A673 (cell line): ENCODE data around the gene FKRP. TPM values are rescaled to one million over a fixed set of nuclear protein-coding genes. Genes with fewer than 3 reads are reported as not detected.

Experiments
- BruUV-seq: library from RNA; stranded (reverse); fragments of 400-500 nt; replicated peaks from 2 replicates; lab custom pipeline; 2021; lab: Mats Ljungman, UMichigan
- CTCF ChIA-PET: fragments of 300-600 bp; sonication (Branson Sonifier 250); formaldehyde crosslinking; loops from one replicate; lab custom pipeline; 2022; ENCODE audit warnings: antibody characterized with exemption; lab: Charles Lee
- POLR2A ChIA-PET: fragments of 300-600 bp; sonication (Branson Sonifier 250); formaldehyde crosslinking; loops from one replicate; lab custom pipeline; 2022; ENCODE audit warnings: antibody characterized with exemption; ENCODE audit not compliant: low non-redundant PET; lab: Charles Lee
- DNase-seq: peaks from one replicate; pipeline ENCODE4 v3.0.0-alpha.2; 2015; ENCODE audit warnings: low spot score
- H3K27ac ChIP-seq: fragments of 200-600 bp; sonication (generic); 2 replicates; pipeline ENCODE4 v1.5.1; 2016; ENCODE audit warnings: mixed run types, low read depth, mild to moderate bottlenecking, mixed read lengths, antibody characterized with exemption, low read length; ENCODE audit not compliant: poor library complexity, severe bottlenecking
- H3K27me3 ChIP-seq: fragments of 200-600 bp; sonication (generic); replicated peaks from 2 replicates; pipeline ENCODE4 v1.6.1; 2017; ENCODE audit warnings: mixed run types, low read depth, mild to moderate bottlenecking, mixed read lengths, antibody characterized with exemption, low read length; ENCODE audit not compliant: insufficient read depth, poor library complexity
- H3K36me3 ChIP-seq: fragments of 200-600 bp; sonication (generic); 2 replicates; pipeline ENCODE4 v1.6.1; 2016; ENCODE audit warnings: mixed run types, mild to moderate bottlenecking, mixed read lengths, antibody characterized with exemption, low read length; ENCODE audit not compliant: insufficient read depth, poor library complexity, severe bottlenecking
- H3K4me1 ChIP-seq: fragments of 200-600 bp; sonication (generic); 2 replicates; pipeline ENCODE4 v1.6.1; 2017; ENCODE audit warnings: mixed run types, mild to moderate bottlenecking, mixed read lengths, antibody characterized with exemption, low read length; ENCODE audit not compliant: insufficient read depth, poor library complexity, severe bottlenecking
- H3K4me3 ChIP-seq: fragments of 200-600 bp; sonication (generic); 2 replicates; pipeline ENCODE4 v1.5.1; 2016; ENCODE audit warnings: low read depth, mixed run types, mild to moderate bottlenecking, mixed read lengths, low read length; ENCODE audit not compliant: poor library complexity, severe bottlenecking
- H3K9me3 ChIP-seq: fragments of 200-600 bp; sonication (generic); 2 replicates; pipeline ENCODE4 v1.6.1; 2016; ENCODE audit warnings: mixed run types, low read depth, mild to moderate bottlenecking, mixed read lengths, antibody characterized with exemption, low read length; ENCODE audit not compliant: poor library complexity, severe bottlenecking
- EZH2 ChIP-seq: fragments of 200-600 bp; sonication (generic); IDR thresholded peaks from 2 replicates; pipeline ENCODE4 v1.6.1; 2017; ENCODE audit warnings: borderline replicate concordance, low read depth, mild to moderate bottlenecking, mixed read lengths, antibody characterized with exemption, low read length; ENCODE audit not compliant: poor library complexity, severe bottlenecking
- intact Hi-C: fragments of 100-400 bp; cut with micrococcal nuclease; formaldehyde crosslinking; loops from one replicate; pipeline ENCODE4 v1.10.0; 2022; ENCODE audit not compliant: unreplicated experiment
- total RNA-seq: library from RNA; stranded (reverse); gene quantifications from 2 replicates; pipeline ENCODE4 v1.2.3, GENCODE V29; 2021
- TF ChIP-seq, protein P1 (sequence below): fragments of 300-800, 200-600 bp; sonication (generic); conservative IDR thresholded peaks from 2 replicates; pipeline ENCODE4 v1.5.1; 2017; ENCODE audit warnings: low read depth, mild to moderate bottlenecking, antibody characterized with exemption, low read length, moderate library complexity, mixed read lengths

The FKRP gene
- total RNA-seq, 1 experiment from 2014 or later = 23.6 TPM

DNA sequence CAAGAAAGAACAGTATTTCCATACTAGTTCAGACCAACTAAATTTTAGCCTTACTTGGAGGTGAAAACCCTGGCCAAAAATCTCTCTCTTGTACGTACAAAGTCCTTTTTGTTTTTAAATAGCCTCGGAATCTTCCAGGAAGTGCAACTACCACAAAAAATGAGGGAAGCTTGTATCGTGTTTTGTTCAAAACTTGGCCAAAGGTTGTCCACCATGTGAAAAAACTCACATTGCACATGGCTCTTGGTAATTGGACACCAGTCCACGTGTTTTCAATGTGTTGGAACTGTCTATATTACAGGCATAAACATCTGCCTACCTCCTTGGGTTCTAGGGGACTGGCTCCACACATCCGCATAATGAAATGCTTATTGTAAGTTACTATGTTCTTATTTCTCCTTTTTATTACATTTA is 15.6 kb downstream of the FKRP start:
- POLR2A ChIA-PET = no interaction called here
- Histone ChIP-seq H3K36me3 (no peaks in the 10 kb centered on the region), H3K27ac (no peak overlapping the region), H3K27me3 (no peaks in the 10 kb centered on the region), H3K4me1 (no peaks in the 10 kb centered on the region), H3K4me3 (no peak overlapping the region), H3K9me3 (no peaks in the 10 kb centered on the region)
- no TSS peak for BruUV-seq
- TF ChIP-seq, protein P1, sequence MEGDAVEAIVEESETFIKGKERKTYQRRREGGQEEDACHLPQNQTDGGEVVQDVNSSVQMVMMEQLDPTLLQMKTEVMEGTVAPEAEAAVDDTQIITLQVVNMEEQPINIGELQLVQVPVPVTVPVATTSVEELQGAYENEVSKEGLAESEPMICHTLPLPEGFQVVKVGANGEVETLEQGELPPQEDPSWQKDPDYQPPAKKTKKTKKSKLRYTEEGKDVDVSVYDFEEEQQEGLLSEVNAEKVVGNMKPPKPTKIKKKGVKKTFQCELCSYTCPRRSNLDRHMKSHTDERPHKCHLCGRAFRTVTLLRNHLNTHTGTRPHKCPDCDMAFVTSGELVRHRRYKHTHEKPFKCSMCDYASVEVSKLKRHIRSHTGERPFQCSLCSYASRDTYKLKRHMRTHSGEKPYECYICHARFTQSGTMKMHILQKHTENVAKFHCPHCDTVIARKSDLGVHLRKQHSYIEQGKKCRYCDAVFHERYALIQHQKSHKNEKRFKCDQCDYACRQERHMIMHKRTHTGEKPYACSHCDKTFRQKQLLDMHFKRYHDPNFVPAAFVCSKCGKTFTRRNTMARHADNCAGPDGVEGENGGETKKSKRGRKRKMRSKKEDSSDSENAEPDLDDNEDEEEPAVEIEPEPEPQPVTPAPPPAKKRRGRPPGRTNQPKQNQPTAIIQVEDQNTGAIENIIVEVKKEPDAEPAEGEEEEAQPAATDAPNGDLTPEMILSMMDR = no peak
- no peak for TF ChIP-seq EZH2
- intact Hi-C loops = loop anchor here (2.0 kb wide), 1 partner anchor 73 kb away; no protein-coding TSS in a partner anchor
- CTCF ChIA-PET = no interaction called here
- DNase-seq = no peak

DNA sequence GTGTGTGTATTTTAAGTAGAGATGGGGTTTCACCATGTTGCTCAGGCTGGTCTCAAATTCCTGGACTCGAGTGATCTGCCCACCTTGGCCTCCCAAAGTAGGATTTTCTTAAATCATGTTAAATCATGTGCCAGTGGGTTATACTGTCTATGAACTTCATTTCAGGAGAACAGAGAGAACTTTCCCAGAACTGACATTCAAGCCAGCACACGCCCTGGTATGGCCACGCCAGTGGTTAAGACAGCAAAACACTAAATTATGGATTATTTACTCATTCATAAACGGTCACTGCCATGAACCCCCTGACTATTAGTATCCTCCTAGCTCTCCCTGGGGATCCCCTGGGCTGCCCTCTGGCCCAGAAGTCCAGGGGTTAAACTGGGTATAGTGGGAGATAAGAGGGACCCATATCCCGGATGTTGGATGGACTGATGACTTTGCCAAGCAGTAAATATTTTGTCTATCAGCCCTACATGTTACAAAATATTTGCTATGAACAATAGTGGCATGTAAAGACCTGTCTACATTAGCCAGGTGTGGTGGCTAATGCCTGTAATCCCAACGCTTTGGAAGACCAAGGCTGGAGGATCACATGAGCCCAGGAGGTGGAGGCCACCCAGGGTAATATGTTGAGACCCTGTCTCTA is 16.5 kb downstream of the FKRP start:
- no TSS peak for BruUV-seq

DNA sequence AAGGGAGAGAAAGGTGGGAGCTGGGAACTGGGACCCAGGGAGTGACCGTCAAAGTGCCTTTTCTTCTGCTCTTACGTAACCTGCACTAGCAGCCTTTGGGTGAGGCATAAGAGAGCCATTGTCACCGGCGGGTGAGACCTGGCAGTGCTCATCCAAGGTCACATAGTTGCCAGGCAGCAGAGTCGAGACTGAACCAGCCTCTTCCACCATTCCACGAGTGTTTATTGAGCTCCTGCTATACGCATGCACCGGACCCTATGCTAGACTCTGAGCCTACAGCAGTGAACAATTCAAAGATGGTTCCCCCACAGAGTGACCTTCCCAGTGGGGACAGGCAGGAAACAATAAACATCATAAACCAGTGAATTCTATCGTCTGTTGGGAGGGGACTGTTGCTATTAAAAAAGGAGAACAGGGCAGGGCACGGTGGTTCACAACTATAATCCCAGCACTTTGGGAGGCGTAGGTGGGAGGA is 19.0 kb downstream of the FKRP start:
- intact Hi-C loops = no loop called here
- no peak for TF ChIP-seq EZH2
- TF ChIP-seq, protein P1 = no peak
- CTCF ChIA-PET = interaction anchor here (0.7 kb wide), 2 partner anchors 11 to 55 kb away, joined by 6 to 8 read pairs; no protein-coding TSS in a partner anchor
- H3K36me3 ChIP-seq = no peaks in the 10 kb centered on the region
- POLR2A ChIA-PET = interaction anchor here (0.6 to 0.7 kb wide), 2 partner anchors 42 to 923 kb away, joined by 4 to 10 read pairs; no protein-coding TSS in a partner anchor
- DNase-seq = no peak
- no peaks in the 10 kb centered on the region for H3K4me1 ChIP-seq
- no TSS peak for BruUV-seq
- no peaks in the 10 kb centered on the region for H3K9me3 ChIP-seq
- no peak overlapping the region for H3K4me3 ChIP-seq
- no peak overlapping the region for H3K27ac ChIP-seq
- no peaks in the 10 kb centered on the region for H3K27me3 ChIP-seq

More for the DNA sequence above, 16.5 kb downstream of the FKRP start:
- TF ChIP-seq, protein P1 = no peak
- no peak for TF ChIP-seq EZH2
- DNase-seq = no peak
- Histone ChIP-seq H3K36me3 (no peaks in the 10 kb centered on the region), H3K27ac (no peak overlapping the region), H3K4me1 (no peaks in the 10 kb centered on the region), H3K4me3 (no peak overlapping the region), H3K27me3 (no peaks in the 10 kb centered on the region), H3K9me3 (no peaks in the 10 kb centered on the region)
- intact Hi-C loops = no loop called here
- ChIA-PET CTCF (no interaction called here), POLR2A (no interaction called here)
